Measurements from ENCODE around the gene WAS.
"Not testable (repeated sequence)": the region's sequence is repeated elsewhere in the genome, so short reads cannot be mapped to it uniquely, and the experiment has no call there.

The WAS gene

DNA sequence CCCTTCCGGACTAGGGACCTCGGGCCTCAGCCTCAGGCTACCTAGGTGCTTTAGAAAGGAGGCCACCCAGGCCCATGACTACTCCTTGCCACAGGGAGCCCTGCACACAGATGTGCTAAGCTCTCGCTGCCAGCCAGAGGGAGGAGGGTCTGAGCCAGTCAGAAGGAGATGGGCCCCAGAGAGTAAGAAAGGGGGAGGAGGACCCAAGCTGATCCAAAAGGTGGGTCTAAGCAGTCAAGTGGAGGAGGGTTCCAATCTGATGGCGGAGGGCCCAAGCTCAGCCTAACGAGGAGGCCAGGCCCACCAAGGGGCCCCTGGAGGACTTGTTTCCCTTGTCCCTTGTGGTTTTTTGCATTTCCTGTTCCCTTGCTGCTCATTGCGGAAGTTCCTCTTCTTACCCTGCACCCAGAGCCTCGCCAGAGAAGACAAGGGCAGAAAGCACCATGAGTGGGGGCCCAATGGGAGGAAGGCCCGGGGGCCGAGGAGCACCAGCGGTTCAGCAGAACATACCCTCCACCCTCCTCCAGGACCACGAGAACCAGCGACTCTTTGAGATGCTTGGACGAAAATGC, at the start of gene WAS:
TSS of gene WAS (plus strand) at position 389 of the 572 bp plus-strand sequence. CDS start at position 444, 55 bp downstream.
- DNase-seq (ENCODE audit: low read depth, low spot score): no peak
- POLR2A ChIA-PET: no interaction called here
- TF ChIP-seq, protein P1, sequence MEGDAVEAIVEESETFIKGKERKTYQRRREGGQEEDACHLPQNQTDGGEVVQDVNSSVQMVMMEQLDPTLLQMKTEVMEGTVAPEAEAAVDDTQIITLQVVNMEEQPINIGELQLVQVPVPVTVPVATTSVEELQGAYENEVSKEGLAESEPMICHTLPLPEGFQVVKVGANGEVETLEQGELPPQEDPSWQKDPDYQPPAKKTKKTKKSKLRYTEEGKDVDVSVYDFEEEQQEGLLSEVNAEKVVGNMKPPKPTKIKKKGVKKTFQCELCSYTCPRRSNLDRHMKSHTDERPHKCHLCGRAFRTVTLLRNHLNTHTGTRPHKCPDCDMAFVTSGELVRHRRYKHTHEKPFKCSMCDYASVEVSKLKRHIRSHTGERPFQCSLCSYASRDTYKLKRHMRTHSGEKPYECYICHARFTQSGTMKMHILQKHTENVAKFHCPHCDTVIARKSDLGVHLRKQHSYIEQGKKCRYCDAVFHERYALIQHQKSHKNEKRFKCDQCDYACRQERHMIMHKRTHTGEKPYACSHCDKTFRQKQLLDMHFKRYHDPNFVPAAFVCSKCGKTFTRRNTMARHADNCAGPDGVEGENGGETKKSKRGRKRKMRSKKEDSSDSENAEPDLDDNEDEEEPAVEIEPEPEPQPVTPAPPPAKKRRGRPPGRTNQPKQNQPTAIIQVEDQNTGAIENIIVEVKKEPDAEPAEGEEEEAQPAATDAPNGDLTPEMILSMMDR (IDR thresholded peaks at IDR 0.05; ENCODE audit: insufficient read depth, low read length, missing control alignments): no peak
- CTCF ChIA-PET: no interaction called here
- no peak within 1 kb of the TSS for H3K4me3 ChIP-seq (ENCODE audit: low read depth, low read length)

DNA sequence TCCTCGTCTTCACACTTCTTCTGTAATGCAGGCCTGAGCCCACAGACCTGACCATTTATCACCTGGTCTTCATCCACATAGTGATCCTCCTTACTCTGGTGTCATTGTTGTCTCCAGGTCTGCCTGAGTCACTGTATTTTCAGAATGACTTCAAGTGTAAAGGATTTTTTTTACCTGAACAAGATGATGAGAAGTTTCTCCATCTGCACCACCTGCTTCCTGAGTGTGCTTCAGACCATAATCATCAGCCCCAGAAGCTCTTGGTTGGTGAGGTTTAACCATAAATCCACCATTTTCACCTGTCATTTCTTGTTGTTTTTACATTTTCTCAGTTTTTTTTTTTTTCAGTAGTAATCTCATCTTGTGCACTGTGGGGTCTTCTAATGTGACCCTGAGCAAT, 47.3 kb upstream of the WAS start:
- CTCF ChIA-PET: no interaction called here
- DNase-seq (ENCODE audit: low read depth, low spot score): no peak
- TF ChIP-seq, protein P1 (IDR thresholded peaks at IDR 0.05; ENCODE audit: insufficient read depth, low read length, missing control alignments): no peak
- POLR2A ChIA-PET: no interaction called here
- H3K4me3 ChIP-seq (ENCODE audit: low read depth, low read length): no peak overlapping the region

DNA sequence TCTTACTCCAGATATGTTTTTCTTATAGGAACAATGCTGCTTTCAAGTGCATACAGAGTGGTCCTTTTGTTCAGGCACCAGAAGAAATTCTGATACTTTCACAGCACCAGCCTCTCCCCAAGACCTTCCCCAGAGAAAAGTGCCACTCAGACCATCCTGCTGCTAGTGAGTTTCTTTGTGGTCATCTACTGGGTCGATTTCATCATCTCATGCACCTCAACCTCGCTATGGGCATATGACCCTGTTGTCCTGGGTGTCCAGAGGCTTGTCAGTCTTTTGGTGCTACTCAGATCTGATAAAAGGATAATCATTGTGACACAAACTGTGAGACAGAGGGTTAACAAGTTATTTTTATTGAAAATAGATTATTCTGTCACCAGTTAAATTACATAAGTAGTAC, 46.8 kb upstream of the WAS start:
- DNase-seq (ENCODE audit: low read depth, low spot score): no peak
- ChIA-PET POLR2A (no interaction called here), CTCF (no interaction called here)
- H3K4me3 ChIP-seq (ENCODE audit: low read depth, low read length): no peak overlapping the region
- TF ChIP-seq, protein P1 (IDR thresholded peaks at IDR 0.05; ENCODE audit: insufficient read depth, low read length, missing control alignments): no peak

DNA sequence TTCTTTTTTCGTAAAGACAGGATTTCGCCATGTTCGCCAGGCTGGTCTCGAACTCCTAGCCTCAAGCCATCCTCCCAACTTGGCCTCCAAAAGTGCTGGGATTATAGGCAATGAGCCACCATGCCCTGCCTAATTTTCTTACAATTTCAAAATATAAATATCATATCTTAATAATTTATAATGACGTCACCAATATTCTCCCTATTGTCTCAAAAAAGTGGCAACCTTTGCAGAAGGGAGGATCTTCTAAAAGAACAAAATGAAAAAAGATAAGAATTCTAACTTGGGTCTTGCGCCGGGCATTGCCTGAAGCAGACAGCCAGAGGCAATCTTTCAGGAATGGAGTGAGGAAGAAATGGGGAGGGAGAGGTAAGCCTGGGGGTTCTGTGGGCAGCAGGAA, 37.9 kb upstream of the WAS start:
- no peak overlapping the region for H3K4me3 ChIP-seq (ENCODE audit: low read depth, low read length)
- POLR2A ChIA-PET: no interaction called here
- TF ChIP-seq, protein P1 (IDR thresholded peaks at IDR 0.05; ENCODE audit: insufficient read depth, low read length, missing control alignments): no peak
- CTCF ChIA-PET: no interaction called here
- DNase-seq (ENCODE audit: low read depth, low spot score): no peak

DNA sequence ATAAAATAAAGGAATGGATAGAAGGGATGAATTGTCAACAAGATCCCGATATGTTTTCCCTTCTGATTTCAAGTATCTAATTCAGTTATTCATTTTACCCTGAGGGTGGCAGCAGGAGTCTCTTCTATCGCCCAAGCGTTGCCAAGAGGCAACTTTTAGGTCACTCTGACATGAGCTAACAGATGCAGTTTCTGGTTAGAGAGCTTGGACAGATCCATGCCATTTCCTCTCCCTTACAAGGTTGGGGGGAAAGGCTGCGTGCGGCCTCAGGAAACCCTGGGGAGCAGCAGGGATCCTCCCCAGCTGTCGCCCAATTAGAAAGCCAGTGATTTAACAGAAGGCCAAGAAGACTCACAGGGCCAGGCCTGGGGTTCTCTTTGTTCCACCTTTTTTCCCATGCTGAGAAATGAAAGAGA, 35.3 kb upstream of the WAS start:
- no peak overlapping the region for H3K4me3 ChIP-seq (ENCODE audit: low read depth, low read length)
- DNase-seq (ENCODE audit: low read depth, low spot score): no peak
- POLR2A ChIA-PET: no interaction called here
- TF ChIP-seq, protein P1 (IDR thresholded peaks at IDR 0.05; ENCODE audit: insufficient read depth, low read length, missing control alignments): no peak
- CTCF ChIA-PET: interaction anchor here (0.8 to 2.1 kb wide), 8 partner anchors 9 to 298 kb away, joined by 3 to 15 read pairs (median 4); partner anchors contain the start of gene SLC35A2

DNA sequence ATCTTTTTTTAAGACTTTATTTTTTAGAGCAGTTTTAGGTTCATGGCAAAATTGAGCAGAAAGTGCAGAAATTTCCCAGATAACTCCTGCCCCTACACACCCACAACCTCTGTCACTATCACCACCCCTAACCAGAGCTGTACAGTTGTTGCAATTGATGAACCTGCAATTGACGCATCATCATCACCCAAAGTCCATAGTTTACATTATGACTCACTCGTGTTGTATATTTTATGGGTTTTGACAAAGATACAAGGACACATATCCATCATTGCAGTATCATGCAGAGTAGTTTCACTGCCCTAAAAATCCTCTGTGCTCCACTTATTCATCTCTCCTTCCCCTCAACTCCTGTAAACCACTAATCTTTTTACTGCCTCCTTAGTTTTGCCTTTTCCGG, 34.5 kb upstream of the WAS start:
- TF ChIP-seq, protein P1 (IDR thresholded peaks at IDR 0.05; ENCODE audit: insufficient read depth, low read length, missing control alignments): no peak
- ChIA-PET POLR2A (no interaction called here), CTCF (interaction anchor here (1.1 to 1.7 kb wide), 3 partner anchors 262 to 297 kb away, joined by 3 to 15 read pairs (median 5); partner anchors contain the start of gene SLC35A2)
- no peak for DNase-seq (ENCODE audit: low read depth, low spot score)
- no peak overlapping the region for H3K4me3 ChIP-seq (ENCODE audit: low read depth, low read length)

DNA sequence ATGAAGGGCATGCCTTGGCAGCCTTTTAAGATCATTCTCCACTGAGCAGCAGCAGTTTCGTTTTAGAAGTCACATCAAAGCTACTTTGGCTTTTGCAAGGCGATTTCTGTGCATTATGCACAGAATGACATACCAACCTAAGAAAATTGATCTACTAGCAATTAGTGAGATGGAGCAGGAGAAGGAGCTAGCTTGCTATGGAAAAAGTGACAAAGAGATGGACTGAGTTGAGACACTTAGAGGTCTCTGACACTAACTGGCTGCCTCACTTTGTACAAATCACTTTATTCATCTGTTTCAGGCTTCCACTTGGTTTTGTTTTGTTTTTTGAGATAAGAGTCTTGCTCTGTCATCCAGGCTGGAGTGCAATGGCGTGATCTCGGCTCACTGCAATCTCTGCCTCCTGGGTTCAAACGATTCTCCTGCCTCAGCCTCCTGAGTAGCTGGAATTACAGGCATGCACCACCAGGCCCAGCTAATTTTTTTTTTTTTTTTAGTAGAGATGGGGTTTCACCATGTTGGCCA, 31.5 kb upstream of the WAS start:
- H3K4me3 ChIP-seq (ENCODE audit: low read depth, low read length); CTCF ChIA-PET; POLR2A ChIA-PET; DNase-seq (ENCODE audit: low read depth, low spot score): not testable (repeated sequence)

DNA sequence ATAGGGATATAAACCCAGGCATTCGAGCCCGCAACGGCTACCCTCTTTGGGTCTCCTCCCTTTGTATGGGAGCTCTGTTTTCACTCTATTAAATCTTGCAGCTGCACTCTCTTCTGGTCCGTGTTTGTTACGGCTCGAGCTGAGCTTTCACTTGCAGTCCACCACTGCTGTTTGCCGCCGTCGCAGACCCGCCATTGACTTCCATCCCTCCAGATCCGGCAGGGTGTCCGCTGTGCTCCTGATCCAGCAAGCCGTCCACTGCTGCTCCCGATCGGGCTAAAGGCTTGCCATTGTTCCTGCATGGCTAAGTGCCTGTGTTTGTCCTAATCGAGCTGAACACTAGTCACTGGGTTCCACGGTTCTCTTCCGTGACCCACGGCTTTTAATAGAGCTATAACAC, 28.9 kb upstream of the WAS start:
- CTCF ChIA-PET: interaction anchor here (0.7 kb wide), 1 partner anchor 23 kb away, joined by 3 read pairs; no protein-coding TSS in a partner anchor
- H3K4me3 ChIP-seq (ENCODE audit: low read depth, low read length); POLR2A ChIA-PET; DNase-seq (ENCODE audit: low read depth, low spot score): not testable (repeated sequence)

DNA sequence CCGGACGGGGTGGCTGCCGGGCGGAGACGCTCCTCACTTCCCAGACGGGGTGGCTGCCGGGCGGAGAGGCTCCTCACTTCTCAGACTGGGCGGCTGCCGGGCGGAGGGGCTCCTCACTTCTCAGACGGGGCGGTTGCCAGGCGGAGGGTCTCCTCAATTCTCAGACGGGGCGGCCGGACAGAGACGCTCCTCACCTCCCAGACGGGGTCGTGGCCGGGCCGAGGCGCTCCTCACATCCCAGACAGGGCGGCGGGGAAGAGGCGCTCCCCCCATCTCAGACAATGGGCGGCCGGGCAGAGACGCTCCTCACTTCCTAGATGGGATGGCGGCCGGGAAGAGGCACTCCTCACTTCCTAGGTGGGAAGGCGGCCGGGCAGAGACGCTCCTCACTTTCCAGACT, 23.9 kb upstream of the WAS start:
- CTCF ChIA-PET; DNase-seq (ENCODE audit: low read depth, low spot score); POLR2A ChIA-PET; H3K4me3 ChIP-seq (ENCODE audit: low read depth, low read length): not testable (repeated sequence)
